Astrocyte (in vitro differentiated cells and primary cell): ENCODE data around the gene DRG2. TPM values are rescaled to one million over a fixed set of nuclear protein-coding genes. Genes with fewer than 3 reads are reported as not detected.

Experiments used
- DNase-seq: peaks from one replicate; pipeline ENCODE4 v3.0.0-alpha.2; 2010; ENCODE audit warnings: low read depth
- FAIRE-seq: peaks from 2 replicates; lab custom pipeline; 2011; peaks lifted over from hg19 to GRCh38; lab: Jason Lieb, UNC
- H2AFZ ChIP-seq: 2 replicates; pipeline ENCODE4 v1.6.0; 2012; ENCODE audit warnings: low read depth, low read length, inconsistent platforms
- H3K27ac ChIP-seq: 2 replicates; pipeline ENCODE4 v1.5.1; 2011; ENCODE audit warnings: low read depth, low read length, inconsistent platforms
- H3K27me3 ChIP-seq: 2 replicates; pipeline ENCODE4 v1.6.0; 2011; ENCODE audit warnings: low read length, inconsistent platforms; ENCODE audit not compliant: insufficient read depth
- H3K36me3 ChIP-seq: 2 replicates; pipeline ENCODE4 v1.5.1; 2011; ENCODE audit warnings: low read length, inconsistent platforms; ENCODE audit not compliant: insufficient read depth
- H3K4me1 ChIP-seq: 2 replicates; pipeline ENCODE4 v1.5.1; 2011; ENCODE audit warnings: low read length, inconsistent platforms; ENCODE audit not compliant: insufficient read depth
- H3K4me2 ChIP-seq: 2 replicates; pipeline ENCODE4 v1.6.0; 2012; ENCODE audit warnings: low read length, inconsistent platforms
- H3K4me3 ChIP-seq: 2 replicates; pipeline ENCODE4 v1.5.1; 2011; ENCODE audit warnings: low read depth, mild to moderate bottlenecking, low read length, inconsistent platforms; ENCODE audit not compliant: insufficient read depth
- H3K79me2 ChIP-seq: 2 replicates; pipeline ENCODE4 v1.6.0; 2012; ENCODE audit warnings: mild to moderate bottlenecking, low read length, inconsistent platforms; ENCODE audit not compliant: insufficient read depth
- H3K9ac ChIP-seq: 2 replicates; pipeline ENCODE4 v1.6.0; 2012; ENCODE audit warnings: mild to moderate bottlenecking, low read length, inconsistent platforms
- H3K9me3 ChIP-seq: 2 replicates; pipeline ENCODE4 v1.5.1; 2012; ENCODE audit warnings: low read depth, mild to moderate bottlenecking, low read length, inconsistent platforms; ENCODE audit not compliant: insufficient read depth
- H4K20me1 ChIP-seq: 2 replicates; pipeline ENCODE4 v1.6.0; 2012; ENCODE audit warnings: low read length, inconsistent platforms; ENCODE audit not compliant: insufficient read depth
- H3K27ac Mint-ChIP-seq: one replicate; pipeline ENCODE4 v1.8.0; 2021; ENCODE audit warnings: mild to moderate bottlenecking, mixed read lengths; ENCODE audit not compliant: unreplicated experiment
- H3K27me3 Mint-ChIP-seq: one replicate; pipeline ENCODE4 v1.8.0; 2021; ENCODE audit warnings: low read depth, mixed read lengths; ENCODE audit not compliant: unreplicated experiment
- H3K36me3 Mint-ChIP-seq: one replicate; pipeline ENCODE4 v1.8.0; 2021; ENCODE audit warnings: low read depth, mixed read lengths; ENCODE audit not compliant: unreplicated experiment
- H3K4me1 Mint-ChIP-seq: one replicate; pipeline ENCODE4 v1.8.0; 2021; ENCODE audit warnings: low read depth, mixed read lengths; ENCODE audit not compliant: unreplicated experiment
- H3K4me3 Mint-ChIP-seq: one replicate; pipeline ENCODE4 v1.8.0; 2021; ENCODE audit warnings: mild to moderate bottlenecking, moderate library complexity, mixed read lengths; ENCODE audit not compliant: unreplicated experiment
- H3K9me3 Mint-ChIP-seq: one replicate; pipeline ENCODE4 v1.8.0; 2021; ENCODE audit warnings: mild to moderate bottlenecking, mixed read lengths; ENCODE audit not compliant: unreplicated experiment
- CTCF ChIP-seq: IDR thresholded peaks from 2 replicates; pipeline ENCODE4 v1.5.1; 2011; ENCODE audit warnings: low read depth, mild to moderate bottlenecking, inconsistent platforms, low read length, moderate library complexity; ENCODE audit not compliant: insufficient read depth
- EZH2 ChIP-seq: IDR thresholded peaks from 2 replicates; pipeline ENCODE4 v1.6.1; 2012; ENCODE audit warnings: mild to moderate bottlenecking, low read length, inconsistent platforms; ENCODE audit not compliant: insufficient read depth
- total RNA-seq: library from RNA; stranded (reverse); gene quantifications from 2 replicates; pipeline ENCODE4 v1.2.1, GENCODE V29; 2021

The DRG2 gene
- total RNA-seq, 1 donor from 2014 or later: 35.0 TPM

DNA sequence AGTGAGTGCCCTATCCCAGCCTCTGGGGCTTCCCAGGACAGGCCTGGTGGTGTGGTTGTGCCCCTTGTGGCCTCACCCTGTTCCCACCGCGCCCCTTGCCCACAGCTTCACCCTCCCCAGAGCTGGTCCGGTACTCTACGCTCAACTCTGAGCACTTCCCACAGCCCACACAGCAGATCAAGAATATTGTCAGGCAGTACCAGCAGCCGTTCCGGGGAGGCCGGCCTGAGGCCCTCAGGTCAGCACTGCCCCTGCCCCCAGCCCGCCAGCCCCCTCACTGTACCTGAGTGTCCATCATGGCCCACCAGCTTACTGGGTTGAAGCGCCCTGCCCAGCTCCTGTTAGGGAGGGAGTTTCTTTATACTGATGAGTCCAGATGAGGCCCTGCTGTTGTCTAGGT, 63.5 kb downstream of the DRG2 start:
- no peak for FAIRE-seq
- TF ChIP-seq EZH2 (no peak), CTCF (no peak)

DNA sequence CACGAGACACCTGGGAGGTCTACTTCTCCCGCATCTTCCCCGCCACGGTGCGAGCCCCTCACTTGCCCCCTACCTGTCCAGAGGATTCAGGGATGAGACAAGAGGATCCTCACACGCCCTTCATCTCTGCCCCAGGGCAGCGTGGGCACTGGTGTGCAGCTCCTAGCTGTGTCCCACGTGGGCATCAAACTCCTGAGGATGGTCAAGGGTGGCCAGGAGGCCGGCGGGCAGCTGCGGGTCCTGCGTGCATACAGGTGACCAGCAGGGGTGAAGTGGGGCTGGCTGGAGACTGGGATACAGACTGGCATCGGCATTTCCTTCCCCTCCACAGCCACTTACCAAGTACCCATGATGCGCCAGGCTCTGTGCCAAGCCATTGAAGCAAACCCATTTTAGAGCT, 67.4 kb downstream of the DRG2 start:
- H3K27me3 Mint-ChIP-seq: peaks cover 19% of the 10 kb centered on the region
- no peaks in the 10 kb centered on the region for H3K9me3 Mint-ChIP-seq
- peaks cover 5% of the 10 kb centered on the region for H3K4me1 Mint-ChIP-seq

More for the DNA sequence above, 63.5 kb downstream of the DRG2 start:
- H3K27ac Mint-ChIP-seq: no peak overlapping the region
- Histone ChIP-seq H3K9ac (no peak overlapping the region), H4K20me1 (no peaks in the 10 kb centered on the region), H3K36me3 (no peaks in the 10 kb centered on the region), H3K9me3 (no peaks in the 10 kb centered on the region), H3K27ac (no peak overlapping the region), H3K79me2 (no peaks in the 10 kb centered on the region), H2AFZ (no peak overlapping the region), H3K27me3 (no peaks in the 10 kb centered on the region), H3K4me2 (no peak overlapping the region), H3K4me1 (peaks cover 4% of the 10 kb centered on the region), H3K4me3 (no peak overlapping the region)
- DNase-seq: no peak
- no peaks in the 10 kb centered on the region for H3K9me3 Mint-ChIP-seq
- H3K4me3 Mint-ChIP-seq: no peak overlapping the region
- peaks cover 2% of the 10 kb centered on the region for H3K4me1 Mint-ChIP-seq
- H3K36me3 Mint-ChIP-seq: no peaks in the 10 kb centered on the region
- peaks cover 21% of the 10 kb centered on the region for H3K27me3 Mint-ChIP-seq

More for the DNA sequence above, 67.4 kb downstream of the DRG2 start:
- Histone ChIP-seq H3K9me3 (peaks cover 3% of the 10 kb centered on the region), H3K4me3 (no peak overlapping the region), H3K36me3 (no peaks in the 10 kb centered on the region), H3K27ac (no peak overlapping the region), H2AFZ (no peak overlapping the region), H4K20me1 (no peaks in the 10 kb centered on the region), H3K9ac (no peak overlapping the region), H3K4me1 (peaks cover 13% of the 10 kb centered on the region), H3K79me2 (no peaks in the 10 kb centered on the region), H3K4me2 (no peak overlapping the region), H3K27me3 (no peaks in the 10 kb centered on the region)
- DNase-seq (no peak), FAIRE-seq (no peak)
- Mint-ChIP-seq H3K36me3 (no peaks in the 10 kb centered on the region), H3K27ac (no peak overlapping the region), H3K4me3 (no peak overlapping the region)
- TF ChIP-seq EZH2: no peak
- TF ChIP-seq CTCF: no peak
